ENCODE results near the gene TRIM25.

Gene TRIM25

GRCh38 chr17:56934280-56934679 lies 20.4 kb upstream of the TRIM25 start:
- H3K4me3 ChIP-seq (ENCODE audit: low read depth, low read length), result no peak overlapping the region
- no peak for TF ChIP-seq CTCF (IDR thresholded peaks at IDR 0.05; ENCODE audit: borderline replicate concordance, insufficient read depth, low read depth, low read length)

- no peak for TF ChIP-seq CTCF (IDR thresholded peaks at IDR 0.05; ENCODE audit: borderline replicate concordance, insufficient read depth, low read depth, low read length)
- H3K4me3 ChIP-seq (ENCODE audit: low read depth, low read length), result no peak overlapping the region
Observed at GRCh38 chr17:56933868-56934267, 20.0 kb upstream of the TRIM25 start.

DNA sequence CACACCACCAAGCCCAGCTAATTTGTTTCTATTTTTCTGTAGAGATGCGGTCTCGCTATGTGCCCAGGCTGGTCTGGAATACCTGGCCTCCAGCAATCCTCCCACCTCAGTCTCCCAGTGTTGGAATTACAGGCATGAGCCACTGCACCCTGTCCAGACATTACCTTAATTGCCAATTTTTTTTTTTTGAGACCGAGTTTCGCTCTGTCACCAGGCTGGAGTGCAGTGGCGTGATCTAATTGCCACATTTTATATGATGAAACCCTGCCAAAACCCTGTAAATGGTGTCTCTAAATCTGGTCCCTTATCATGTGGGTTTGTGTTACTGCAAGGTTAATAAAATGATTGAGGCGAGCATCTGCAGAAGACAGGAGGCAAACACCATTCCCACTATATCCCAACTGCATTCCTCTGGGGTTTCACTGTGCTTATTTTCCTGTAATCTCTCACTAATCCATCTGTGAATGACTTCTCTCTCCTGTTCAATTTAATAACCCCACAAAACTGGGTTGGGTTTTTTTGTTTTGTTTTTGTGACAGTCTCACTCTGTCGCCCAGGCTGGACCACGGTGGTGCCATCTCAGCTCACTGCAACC lies 19.4 kb upstream of the TRIM25 start:
- TF ChIP-seq CTCF (IDR thresholded peaks at IDR 0.05; ENCODE audit: borderline replicate concordance, insufficient read depth, low read depth, low read length), result no peak
- no peak overlapping the region for H3K4me3 ChIP-seq (ENCODE audit: low read depth, low read length)

- TF ChIP-seq CTCF (IDR thresholded peaks at IDR 0.05; ENCODE audit: borderline replicate concordance, insufficient read depth, low read depth, low read length), result no peak
- no peak overlapping the region for H3K4me3 ChIP-seq (ENCODE audit: low read depth, low read length)
Observed at GRCh38 chr17:56930739-56931337, 17.0 kb upstream of the TRIM25 start.

DNA sequence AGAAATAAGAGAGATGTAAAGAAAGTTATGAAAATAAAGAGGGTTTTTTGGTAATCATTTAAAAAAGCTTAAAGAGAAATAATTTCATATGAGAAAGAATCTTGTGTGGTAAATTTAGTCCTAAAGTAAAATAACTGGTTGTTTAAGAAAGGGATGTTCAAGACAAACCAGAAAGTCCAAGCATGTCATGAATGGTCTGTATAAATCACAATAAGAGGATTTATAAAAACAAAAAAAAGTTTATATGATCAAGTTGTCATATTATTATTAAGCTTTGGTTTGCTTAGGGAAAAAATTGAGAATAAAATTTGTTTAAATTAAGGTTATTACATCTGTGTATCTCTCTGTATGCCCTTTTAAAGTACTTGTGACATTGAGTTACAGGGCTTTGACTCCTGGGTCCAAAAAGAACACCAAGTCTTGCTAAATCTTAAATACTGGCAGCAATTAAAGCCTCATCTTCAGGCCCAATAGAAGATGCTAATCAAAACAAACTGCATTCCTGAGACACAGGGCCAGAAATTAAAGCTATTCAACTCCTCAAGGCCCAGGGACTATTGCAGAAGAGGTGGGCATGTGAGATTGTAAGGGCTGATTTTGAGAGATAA lies 15.6 kb upstream of the TRIM25 start:
- no peak overlapping the region for H3K4me3 ChIP-seq (ENCODE audit: low read depth, low read length)
- TF ChIP-seq CTCF (IDR thresholded peaks at IDR 0.05; ENCODE audit: borderline replicate concordance, insufficient read depth, low read depth, low read length), result no peak

DNA sequence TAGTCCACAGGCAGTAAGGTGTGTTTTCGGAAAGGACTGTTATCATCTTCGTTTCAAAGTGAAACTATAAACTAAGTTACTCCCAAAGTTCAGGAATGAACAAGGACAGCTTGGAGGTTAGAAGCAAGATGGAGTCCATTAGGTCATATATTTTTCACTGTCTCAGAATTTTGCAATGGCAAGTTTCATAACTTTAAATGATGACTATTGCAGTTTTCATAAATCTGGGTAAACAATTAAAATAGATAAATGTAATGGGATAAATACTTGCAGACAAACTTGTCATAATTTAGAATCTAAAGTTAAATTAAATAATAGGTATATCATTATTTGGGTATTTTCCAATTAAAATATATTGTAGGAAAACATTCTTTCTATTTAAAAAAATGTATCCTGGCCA lies 14.7 kb upstream of the TRIM25 start:
- no peak for TF ChIP-seq CTCF (IDR thresholded peaks at IDR 0.05; ENCODE audit: borderline replicate concordance, insufficient read depth, low read depth, low read length)
- H3K4me3 ChIP-seq (ENCODE audit: low read depth, low read length), result no peak overlapping the region

DNA sequence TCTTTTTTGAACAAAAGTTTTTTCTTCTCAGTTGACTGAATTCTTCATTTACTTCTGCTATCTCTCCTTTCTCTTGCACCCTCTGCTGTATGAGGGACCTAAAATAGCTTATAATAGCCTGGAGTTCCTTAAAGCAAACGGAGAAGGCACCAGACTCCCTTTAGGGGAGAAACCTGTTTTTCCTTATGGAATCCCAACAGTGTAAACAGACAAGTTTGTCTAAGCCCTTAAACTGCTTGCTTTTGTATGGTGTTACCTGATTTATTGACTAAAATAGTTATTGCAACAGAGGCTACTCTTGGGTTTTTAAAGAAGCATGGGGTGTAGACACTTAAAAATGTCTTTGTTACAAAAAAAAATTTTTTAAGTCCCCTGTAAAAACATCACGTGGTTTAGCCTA lies 12.9 kb upstream of the TRIM25 start:
- no peak overlapping the region for H3K4me3 ChIP-seq (ENCODE audit: low read depth, low read length)

More for the DNA sequence above, 12.9 kb upstream of the TRIM25 start:
- no peak for TF ChIP-seq CTCF (IDR thresholded peaks at IDR 0.05; ENCODE audit: borderline replicate concordance, insufficient read depth, low read depth, low read length)
